HUDEP-2 (cell line): Measurements from ENCODE around the gene WDR74.
"Not testable (repeated sequence)": the region's sequence is repeated elsewhere in the genome, so short reads cannot be mapped to it uniquely, and the experiment has no call there.

Experiments used
- DNase-seq, 76 experiments: peaks; one replicate each; lab custom pipeline; 2025; ENCODE audit not compliant: unreplicated experiment in 76 of 76; lab: John Stamatoyannopoulos, UW

The WDR74 gene

DNA sequence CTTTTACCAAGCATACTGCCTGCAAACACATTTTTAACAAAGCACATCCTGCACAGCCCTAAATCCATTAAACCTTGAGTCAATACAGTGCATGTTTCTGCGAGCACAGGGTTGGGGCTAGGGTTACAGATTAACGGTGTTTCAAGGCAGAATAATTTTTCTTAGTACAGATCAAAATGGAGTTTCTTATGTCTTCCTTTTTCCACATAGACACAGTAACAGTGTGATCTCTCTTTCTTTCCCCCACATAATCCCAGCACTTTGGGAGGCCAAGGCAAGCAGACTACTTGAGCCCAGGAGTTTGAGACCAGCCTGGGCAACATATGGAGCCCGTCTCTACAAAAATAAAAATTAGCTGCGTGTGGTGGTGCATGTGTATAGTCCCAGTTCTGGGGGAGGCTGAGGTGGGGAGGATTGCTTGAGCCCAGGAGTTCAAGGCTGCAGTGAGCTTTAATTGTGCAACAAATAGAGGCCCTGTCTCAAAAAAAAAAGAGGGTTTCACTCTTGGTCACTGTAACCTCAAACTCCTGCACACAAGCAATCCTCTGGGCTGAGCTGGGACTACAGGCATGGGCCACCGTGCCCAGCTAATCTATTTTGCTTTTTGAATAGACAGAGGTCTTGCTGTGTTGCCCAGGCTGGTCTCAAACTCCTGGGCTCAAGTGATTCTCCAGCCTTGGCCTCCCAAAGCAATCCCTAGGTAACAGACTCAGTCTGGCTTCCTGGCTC is 21.6 kb upstream of the WDR74 start:
- DNase-seq, result no peak

DNA sequence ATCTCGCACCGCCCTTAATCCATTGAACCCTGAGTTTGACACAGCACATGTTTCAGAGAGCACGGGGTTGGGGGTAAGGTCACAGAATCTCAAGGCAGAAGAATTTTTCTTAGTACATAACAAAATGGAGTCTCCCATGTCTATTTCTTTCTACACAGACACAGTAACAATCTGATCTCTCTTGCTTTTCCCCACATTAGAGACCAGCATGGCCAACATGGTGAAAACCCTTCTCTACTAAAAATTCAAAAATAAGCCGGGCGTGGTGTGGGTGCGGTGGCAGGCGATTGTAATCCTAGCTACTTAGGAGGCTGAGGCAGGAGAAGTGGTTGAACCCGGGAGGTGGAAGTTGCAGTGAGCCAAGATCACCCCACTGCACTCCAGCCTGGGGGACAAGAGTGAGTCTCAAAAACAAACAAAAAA is 19.9 kb upstream of the WDR74 start:
- peak in 6 of 76 experiments; percentile 12 to 45 (median 26) for DNase-seq

DNA sequence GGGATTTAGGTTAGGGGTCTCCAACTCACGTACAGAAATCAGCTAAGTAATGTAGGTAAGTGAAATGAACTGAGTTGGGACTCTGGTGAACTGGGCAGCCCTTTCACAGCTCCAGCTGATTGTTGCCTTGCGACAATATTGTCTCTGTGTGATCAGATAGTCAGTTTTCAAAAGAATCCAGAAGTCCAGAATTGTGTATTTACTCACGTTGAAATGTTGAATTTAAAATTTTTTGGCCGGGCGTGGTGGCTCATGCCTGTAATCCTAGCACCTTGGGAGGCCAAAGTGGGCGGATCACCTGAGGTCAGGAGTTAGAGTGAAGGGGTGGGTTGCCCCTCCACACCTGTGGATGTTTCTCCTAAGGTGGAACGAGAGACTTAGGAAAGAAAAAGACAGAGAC is 18.8 kb upstream of the WDR74 start:
- DNase-seq, result no peak

DNA sequence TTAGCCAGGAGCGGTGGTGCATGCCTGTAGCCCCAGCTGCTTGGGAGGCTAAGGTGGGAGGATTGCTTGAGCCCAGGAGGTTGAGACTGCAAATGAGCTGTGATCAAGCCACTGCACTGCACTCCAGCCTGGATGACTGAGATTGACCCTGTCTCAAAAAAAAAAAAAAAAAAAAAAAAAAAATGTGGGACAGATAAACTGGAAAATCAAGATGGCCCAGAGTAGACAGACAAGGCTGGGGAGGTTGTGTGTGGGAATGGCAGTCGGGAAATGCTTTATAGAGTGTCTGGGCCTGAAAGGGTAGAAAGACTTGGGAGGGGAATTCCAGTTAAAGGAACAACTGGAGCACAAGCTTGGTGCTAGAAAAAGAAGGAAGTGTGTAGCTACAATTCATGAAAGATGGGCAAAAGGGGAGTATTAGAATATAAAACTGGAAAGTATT is 18.2 kb upstream of the WDR74 start:
- DNase-seq, result no peak

GRCh38 chr11:62856333-62856895 is 17.0 kb upstream of the WDR74 start:
- peak in 3 of 76 experiments; percentile 24 to 37 (median 24) for DNase-seq

DNA sequence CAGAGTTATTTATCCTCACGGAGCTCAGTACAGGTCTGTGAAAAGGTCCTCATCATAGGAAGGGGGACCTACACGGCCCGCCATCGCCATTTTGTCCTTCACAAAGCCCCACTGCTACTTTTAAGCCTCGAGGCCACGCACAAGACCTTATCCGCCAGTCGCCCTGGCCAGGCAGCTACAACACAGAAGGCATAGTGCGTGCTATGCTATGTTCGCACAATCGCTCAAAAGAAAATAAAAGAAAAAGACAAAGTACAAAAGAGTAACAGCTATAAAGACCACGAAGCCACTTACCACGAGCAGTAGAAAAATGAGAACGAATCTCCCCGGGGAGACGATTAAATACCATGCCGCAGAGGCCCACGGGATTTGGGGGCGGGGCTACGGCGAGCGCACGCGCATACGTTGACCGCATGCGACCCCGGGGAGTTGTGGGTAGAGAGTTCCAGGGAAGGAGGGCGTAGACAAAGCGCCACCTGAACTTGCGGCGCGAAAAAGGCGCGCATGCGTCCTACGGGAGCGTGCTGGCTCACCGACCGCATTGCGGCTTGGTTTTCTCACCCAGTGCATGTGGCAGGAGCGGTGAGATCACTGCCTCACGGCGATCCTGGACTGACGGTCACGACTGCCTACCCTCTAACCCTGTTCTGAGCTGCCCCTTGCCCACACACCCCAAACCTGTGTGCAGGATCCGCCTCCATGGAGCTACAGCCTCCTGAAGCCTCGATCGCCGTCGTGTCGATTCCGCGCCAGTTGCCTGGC is 16.4 kb upstream of the WDR74 start:
- DNase-seq, result peak in 75 of 76 experiments; percentile 48 to 99 (median 94)

DNA sequence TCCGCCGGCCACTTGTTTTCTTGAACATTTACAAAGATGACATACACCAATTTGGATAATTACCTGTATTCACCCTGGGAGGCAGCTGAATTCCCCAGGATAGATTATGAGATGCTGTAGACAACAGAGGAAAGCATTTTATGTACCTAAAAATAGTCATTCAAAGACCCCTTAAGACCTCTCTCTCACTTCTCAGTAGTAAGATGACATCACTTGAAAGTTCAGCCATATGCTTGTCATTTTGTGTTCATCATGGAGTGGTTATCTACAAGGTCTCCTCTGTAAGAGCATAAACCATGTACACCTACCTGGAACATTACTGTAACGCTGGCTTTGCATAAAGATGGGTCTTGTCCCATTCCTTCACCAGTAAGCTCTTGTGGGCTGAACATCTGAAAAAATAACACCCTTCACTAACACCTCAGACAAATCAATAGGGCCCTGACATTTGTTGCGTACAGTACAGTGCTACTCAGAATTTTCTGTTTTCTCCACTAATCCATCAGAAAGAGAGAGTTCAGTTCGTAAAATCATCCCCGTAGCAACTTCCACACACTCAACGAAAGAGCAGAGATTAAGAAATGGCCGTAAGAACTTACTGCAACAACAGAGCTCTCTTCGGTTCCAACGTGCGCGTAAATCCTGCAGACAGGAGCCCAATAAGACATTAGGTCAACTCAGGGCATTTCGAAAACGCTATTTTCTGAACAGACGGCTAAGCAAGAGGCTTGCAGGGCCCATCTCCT is 15.6 kb upstream of the WDR74 start:
- DNase-seq, result peak in 3 of 76 experiments; percentile 42 to 60 (median 53)

DNA sequence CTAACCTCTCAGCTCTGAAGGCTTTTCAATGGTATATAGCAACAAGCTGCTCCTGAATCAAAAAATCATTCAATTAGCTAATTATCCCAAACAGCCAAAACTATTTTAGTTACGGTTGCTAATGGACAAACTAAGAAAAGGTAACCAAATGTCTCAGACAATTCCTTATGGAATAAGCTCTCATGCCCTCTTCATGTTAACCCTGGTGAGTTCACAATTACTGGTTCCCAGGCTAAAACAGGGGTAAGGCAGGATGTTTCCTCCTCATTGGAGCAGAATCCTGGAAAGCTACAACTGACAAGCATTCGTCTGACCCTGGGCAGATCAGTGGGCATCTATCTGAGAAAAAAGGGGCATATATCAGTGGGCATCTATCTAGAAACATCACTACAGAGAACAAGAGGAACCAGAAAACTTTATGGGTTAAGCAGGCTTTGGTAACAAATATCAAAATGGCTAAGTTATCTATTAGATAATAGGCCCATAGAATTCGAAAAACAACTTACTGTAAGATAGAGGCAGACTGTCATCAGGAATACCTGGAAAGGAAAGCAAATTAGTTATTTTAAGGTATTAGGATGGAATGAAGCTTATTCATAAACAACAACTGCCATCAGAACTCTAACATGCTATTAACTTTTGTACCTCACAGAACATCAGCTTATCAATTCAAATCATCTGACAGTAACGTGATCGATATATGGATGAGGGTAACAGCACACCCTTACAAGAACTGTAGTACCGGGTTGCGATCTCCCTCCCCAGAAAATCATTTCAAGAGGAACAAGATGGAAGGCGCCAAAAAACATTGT is 14.8 kb upstream of the WDR74 start:
- peak in 1 of 76 experiments; percentile 18 for DNase-seq

DNA sequence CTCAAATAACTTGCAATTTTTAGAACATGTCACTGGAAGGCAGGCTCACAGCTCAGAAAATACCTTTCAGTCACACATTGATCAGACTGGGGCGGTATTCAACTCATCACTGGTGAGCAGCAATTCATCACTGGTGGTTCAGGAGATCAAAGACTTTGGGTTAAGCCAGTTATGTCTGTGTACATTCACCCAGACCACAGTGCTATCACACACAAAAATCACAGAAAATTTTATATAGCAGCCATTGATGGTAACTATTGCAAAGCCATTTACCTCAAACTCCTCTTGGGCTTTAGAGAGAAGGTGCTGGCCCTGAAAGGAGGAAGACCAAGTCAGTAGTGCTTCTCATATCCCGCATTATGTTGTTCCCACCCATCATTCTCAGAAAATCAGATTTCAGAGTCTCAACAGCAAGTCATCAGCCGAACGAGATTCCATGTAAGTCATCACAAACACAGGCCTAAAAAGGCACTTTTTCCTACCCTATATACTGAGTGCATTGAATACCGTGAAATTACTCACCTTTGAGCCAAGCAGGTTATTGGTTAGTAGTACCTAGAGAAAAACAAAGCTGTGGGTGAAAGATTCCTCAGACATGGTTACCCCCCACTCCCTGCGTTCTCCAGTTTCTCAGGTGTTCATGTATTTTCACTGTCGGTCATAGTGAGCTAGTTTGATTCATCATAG is 14.0 kb upstream of the WDR74 start:
- DNase-seq, result no peak

DNA sequence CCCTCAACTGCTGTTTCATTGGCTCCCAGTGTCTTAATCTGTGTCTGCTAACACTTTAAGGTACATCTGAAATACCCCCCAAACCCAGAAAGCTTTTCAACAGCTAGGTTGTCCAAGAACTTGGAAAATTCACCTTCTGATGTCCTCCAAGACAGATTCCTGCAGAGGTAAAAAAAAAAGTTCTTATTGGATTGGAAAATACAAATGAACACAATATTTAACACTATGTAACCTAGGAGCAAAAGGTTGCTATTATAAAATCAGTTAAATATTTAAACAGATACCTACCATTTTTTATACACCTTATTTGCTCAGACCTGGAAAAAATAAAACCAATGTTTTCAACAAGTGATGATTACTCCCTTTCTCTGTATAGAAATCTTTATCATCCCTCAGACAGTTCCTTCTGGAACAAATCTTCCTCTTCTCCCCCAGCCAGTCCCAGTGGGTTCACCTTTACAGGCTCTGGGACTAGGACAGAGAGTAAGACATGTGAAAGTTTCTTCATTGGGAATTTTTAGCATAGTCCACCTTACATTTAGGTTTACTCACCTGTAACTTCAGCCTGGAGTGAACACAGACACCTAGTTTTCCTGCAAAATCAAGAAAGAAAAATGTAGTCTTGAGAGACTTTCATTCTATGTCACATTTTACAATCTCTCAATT is 13.3 kb upstream of the WDR74 start:
- DNase-seq, result no peak

GRCh38 chr11:62851807-62852522 is 12.6 kb upstream of the WDR74 start:
- peak in 3 of 76 experiments; percentile 20 to 53 (median 23) for DNase-seq

DNA sequence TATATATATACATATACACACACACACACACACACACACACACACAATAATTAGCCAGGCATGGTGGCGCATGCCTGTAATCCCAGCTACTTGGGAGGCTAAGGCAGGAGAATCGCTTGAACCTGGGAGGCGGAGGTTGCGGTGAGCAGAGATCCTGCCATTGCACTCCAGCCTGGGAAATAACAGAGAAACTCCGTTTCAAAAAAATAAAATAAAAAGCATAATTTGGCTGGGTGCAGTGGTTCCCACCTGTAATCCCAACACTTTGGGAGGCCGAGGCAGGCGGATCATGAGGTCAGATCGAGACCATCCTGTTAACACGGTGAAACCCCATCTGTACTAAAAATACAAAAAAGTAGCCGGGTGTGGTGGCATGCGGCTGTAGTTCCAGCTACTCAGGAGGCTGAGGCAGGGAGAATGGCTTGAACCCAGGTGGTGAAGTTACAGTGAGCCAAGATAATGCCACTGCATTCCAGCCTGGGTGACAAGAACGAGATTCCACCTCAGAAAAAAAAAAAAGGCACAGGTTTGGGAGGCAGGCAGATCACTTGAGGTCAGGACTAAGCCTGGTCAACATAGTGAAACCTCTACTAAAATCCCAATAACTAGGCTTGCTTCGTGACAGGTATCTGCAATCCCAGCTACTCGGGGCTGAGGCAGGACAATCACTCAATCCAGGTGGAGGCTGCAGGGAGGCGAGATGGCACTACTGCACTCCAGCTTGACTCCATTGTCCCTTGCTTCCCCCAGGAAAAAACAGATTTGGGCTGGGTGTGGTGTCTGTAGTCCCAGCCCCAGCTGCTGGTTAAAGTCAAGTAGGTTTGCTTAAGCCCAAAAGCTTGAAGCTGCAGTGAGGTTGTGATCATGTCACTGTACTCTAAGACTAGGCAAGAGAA is 11.8 kb upstream of the WDR74 start:
- peak in 47 of 76 experiments; percentile 17 to 79 (median 46) for DNase-seq

GRCh38 chr11:62847767-62848314 is 8.5 kb upstream of the WDR74 start:
- DNase-seq, result no peak

- no peak for DNase-seq
These were observed 6.8 kb upstream of the WDR74 start for GRCh38 chr11:62846177-62846576.

- no peak for DNase-seq
These were observed 4.8 kb upstream of the WDR74 start for GRCh38 chr11:62844154-62844553.

DNA sequence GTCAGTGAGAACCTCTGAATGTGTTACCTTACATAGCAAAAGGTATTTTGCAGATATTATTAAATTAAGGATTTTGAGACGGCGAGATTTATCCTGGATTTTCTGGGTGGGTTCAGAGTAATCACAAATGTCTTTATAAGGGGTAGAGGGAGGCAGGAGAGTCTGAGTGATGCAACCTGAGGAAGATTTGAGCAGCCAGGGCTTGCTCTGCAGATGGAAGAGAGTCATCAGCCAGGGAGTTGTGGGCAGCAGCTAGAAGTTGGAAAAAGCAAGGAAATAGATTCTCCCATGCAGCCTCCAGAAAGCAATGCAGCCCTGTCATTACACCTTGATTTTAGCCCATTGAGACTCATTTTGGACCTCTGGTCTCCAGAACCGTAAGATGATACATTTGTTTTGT is 4.1 kb upstream of the WDR74 start:
- DNase-seq, result no peak

- DNase-seq, result not testable (repeated sequence)
These were observed 3.5 kb upstream of the WDR74 start for GRCh38 chr11:62842891-62843290.
